Fibroblast of upper back skin (primary cell): ENCODE measurements around the gene HSF2BP.
A peak's percentile ranks its signal among the peaks of the same experiment; 100 is the strongest.
"Not testable (repeated sequence)": the region's sequence is repeated elsewhere in the genome, so short reads cannot be mapped to it uniquely, and the experiment has no call there.

ENCODE experiments used
- DNase-seq: peaks from one replicate; pipeline ENCODE4 v3.0.0-alpha.2; 2013

The HSF2BP gene

GRCh38 chr21:43616861-43617260, 42.4 kb downstream of the HSF2BP start:
- DNase-seq, result not testable (repeated sequence)

GRCh38 chr21:43614839-43615238, 44.4 kb downstream of the HSF2BP start:
- DNase-seq, result no peak

- peak; percentile 70 for DNase-seq
Observed at GRCh38 chr21:43613755-43614638, 45.3 kb downstream of the HSF2BP start.

GRCh38 chr21:43611598-43612369, 47.5 kb downstream of the HSF2BP start:
- peak; percentile 55 for DNase-seq

GRCh38 chr21:43609501-43610340, 49.6 kb downstream of the HSF2BP start:
- DNase-seq, result peak; percentile 89

- DNase-seq, result no peak
Observed at GRCh38 chr21:43608664-43609063, 50.6 kb downstream of the HSF2BP start.

GRCh38 chr21:43608225-43608624, 51.1 kb downstream of the HSF2BP start:
- peak; percentile 74 for DNase-seq

GRCh38 chr21:43605320-43606215, 53.7 kb downstream of the HSF2BP start:
- DNase-seq, result no peak

GRCh38 chr21:43604505-43605204, 54.6 kb downstream of the HSF2BP start:
- DNase-seq, result no peak

- peak; percentile 73 for DNase-seq
Observed at GRCh38 chr21:43603641-43604504, 55.4 kb downstream of the HSF2BP start.

GRCh38 chr21:43603233-43603626, 56.1 kb downstream of the HSF2BP start:
- no peak for DNase-seq

- DNase-seq, result no peak
Observed at GRCh38 chr21:43602266-43603232, 56.7 kb downstream of the HSF2BP start.

GRCh38 chr21:43600642-43601402, 58.5 kb downstream of the HSF2BP start:
- peak; percentile 97 for DNase-seq

GRCh38 chr21:43599728-43600127, 59.6 kb downstream of the HSF2BP start:
- DNase-seq, result no peak

GRCh38 chr21:43598416-43599120, 60.7 kb downstream of the HSF2BP start:
- peak; percentile 76 for DNase-seq

GRCh38 chr21:43597540-43598250, 61.6 kb downstream of the HSF2BP start:
- DNase-seq, result no peak

- peak; percentile 80 for DNase-seq
Observed at GRCh38 chr21:43597052-43597451, 62.2 kb downstream of the HSF2BP start.
